RWPE1 (cell line): ENCODE results near the gene D2HGDH.

Experiments used
- CTCF ChIA-PET: fragments of 350-600 bp; sonication (Branson Sonifier 250); formaldehyde crosslinking; extraction: SDS; loops from one replicate; lab custom pipeline; 2021; lab: Yijun Ruan, JAX
- POLR2A ChIA-PET: fragments of 400-600 bp; formaldehyde crosslinking; extraction: SDS; loops from one replicate; lab custom pipeline; 2020; ENCODE audit warnings: antibody characterized with exemption; ENCODE audit not compliant: low non-redundant PET; lab: Yijun Ruan, JAX
- DNase-seq: peaks from one replicate; pipeline ENCODE4 v3.0.0; 2012; ENCODE audit warnings: low spot score
- H3K27ac ChIP-seq: fragments of 450-650 bp; 2 replicates; pipeline ENCODE4 v1.5.1; 2017
- TF ChIP-seq, protein P1 (sequence below): fragments of 450-650 bp; conservative IDR thresholded peaks from 2 replicates; pipeline ENCODE4 v1.5.1; 2017; ENCODE audit warnings: low read depth, mild to moderate bottlenecking

Gene D2HGDH

DNA sequence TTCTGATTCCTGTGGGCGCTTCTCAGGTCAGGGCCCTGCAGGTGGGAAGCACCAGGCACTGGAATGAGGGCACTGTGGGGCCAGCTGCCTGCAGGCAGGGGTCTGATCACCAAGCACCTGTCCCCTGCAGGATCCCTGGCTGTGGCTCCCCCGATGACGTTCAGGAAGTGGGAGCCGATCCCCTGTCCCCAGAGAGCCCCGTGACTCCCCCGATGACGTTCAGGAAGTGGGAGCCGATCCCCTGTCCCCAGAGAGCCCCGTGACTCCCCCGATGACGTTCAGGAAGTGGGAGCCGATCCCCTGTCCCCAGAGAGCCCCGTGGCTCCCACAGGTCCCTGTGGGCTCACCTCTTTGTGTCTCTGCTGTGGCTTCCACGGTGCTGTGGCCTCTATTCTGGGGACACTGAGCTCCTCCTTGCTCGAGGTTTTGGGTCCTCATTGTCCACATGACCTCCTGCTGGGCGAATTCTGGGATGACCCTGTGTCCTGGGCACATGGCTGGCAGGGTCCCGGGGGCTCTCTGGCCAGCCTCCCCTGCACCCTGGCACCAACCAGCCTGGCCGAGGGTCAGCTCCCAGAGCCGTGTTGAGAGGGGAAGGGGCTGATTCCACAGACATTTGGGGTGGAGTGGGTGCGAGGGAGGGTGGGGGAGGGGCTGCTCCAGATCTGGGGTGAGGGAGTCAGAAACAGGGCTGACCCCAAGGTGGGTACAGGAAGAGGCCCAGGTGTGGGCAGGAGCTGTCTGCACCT, 79.4 kb downstream of the D2HGDH start:
- TF ChIP-seq, protein P1, sequence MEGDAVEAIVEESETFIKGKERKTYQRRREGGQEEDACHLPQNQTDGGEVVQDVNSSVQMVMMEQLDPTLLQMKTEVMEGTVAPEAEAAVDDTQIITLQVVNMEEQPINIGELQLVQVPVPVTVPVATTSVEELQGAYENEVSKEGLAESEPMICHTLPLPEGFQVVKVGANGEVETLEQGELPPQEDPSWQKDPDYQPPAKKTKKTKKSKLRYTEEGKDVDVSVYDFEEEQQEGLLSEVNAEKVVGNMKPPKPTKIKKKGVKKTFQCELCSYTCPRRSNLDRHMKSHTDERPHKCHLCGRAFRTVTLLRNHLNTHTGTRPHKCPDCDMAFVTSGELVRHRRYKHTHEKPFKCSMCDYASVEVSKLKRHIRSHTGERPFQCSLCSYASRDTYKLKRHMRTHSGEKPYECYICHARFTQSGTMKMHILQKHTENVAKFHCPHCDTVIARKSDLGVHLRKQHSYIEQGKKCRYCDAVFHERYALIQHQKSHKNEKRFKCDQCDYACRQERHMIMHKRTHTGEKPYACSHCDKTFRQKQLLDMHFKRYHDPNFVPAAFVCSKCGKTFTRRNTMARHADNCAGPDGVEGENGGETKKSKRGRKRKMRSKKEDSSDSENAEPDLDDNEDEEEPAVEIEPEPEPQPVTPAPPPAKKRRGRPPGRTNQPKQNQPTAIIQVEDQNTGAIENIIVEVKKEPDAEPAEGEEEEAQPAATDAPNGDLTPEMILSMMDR: no peak
- POLR2A ChIA-PET: no interaction called here
- H3K27ac ChIP-seq: no peak overlapping the region
- CTCF ChIA-PET: no interaction called here
- no peak for DNase-seq

DNA sequence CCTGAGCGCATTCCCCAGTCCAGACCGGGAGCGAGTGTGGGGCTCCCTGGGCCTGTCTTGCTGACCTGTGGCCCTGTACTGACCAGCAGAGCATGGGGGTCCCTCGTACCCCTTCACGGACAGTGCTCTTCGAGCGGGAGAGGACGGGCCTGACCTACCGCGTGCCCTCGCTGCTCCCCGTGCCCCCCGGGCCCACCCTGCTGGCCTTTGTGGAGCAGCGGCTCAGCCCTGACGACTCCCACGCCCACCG, 79.9 kb downstream of the D2HGDH start:
- ChIA-PET POLR2A (no interaction called here), CTCF (no interaction called here)
- TF ChIP-seq, protein P1: no peak
- DNase-seq: no peak
- no peak overlapping the region for H3K27ac ChIP-seq

DNA sequence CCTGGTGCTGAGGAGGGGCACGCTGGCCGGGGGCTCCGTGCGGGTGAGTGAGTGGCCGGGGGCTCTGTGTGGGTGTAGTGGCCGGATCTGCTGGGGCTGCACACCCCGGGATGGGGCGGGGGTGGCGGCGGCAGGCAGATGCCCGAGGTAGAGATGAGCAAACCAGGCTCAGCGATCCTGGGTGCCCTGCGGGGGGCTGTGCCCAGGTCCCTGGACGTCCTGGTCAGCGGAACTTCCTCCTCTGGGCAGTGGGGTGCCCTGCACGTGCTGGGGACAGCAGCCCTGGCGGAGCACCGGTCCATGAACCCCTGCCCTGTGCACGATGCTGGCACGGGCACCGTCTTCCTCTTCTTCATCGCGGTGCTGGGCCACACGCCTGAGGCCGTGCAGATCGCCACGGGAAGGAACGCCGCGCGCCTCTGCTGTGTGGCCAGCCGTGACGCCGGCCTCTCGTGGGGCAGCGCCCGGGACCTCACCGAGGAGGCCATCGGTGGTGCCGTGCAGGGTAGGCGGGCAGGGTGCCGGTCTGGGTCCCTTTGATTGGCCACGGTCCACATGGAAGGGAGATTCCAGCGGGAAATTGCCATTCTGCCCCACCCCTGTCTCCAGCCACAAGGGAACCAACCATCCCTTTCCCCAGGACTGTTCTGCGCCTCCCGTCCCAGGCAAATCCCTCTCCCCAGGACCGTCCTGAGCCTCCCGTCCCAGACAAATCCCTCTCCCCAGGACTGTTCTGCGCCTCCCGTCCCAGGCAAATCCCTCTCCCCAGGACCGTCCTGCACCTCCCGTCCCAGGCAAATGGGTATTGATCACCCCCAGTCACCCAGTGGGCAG, 80.4 kb downstream of the D2HGDH start:
- no peak overlapping the region for H3K27ac ChIP-seq
- TF ChIP-seq, protein P1: no peak
- no peak for DNase-seq
- ChIA-PET POLR2A (no interaction called here), CTCF (no interaction called here)

DNA sequence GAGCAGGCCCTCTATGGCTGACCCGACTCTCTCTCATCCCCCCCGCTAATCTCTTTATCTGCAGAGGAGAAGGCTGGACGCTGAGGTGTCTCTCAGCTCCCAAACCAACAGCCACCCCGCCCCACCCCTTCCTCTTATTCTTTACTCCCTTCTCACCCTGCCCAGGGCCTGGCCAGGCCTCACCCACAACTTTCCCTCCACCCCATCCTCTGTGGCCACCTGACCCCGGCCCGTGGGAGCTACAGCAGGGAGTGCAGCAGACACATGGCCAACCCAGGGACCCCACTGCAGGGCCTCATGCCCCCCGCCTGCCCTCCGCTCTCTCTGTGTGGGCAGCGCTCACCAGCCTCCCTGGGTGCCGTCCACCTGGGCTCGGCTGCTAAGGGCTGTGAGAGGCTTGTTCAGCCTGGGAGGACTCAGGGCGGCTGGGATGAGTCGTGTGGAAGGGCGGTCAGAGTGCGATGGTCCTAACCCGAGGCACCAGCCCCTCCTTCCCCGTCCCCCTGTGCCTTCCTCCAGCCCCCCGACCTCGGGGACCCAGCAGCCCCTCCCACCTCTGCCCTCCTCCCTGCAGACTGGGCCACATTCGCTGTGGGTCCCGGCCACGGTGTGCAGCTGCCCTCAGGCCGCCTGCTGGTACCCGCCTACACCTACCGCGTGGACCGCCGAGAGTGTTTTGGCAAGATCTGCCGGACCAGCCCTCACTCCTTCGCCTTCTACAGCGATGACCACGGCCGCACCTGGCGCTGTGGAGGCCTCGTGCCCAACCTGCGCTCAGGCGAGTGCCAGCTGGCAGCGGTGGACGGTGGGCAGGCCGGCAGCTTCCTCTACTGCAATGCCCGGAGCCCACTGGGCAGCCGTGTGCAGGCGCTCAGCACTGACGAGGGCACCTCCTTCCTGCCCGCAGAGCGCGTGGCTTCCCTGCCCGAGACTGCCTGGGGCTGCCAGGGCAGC, 81.3 kb downstream of the D2HGDH start:
- DNase-seq: no peak
- CTCF ChIA-PET: interaction anchor here (0.5 kb wide), 1 partner anchor 80 kb away, joined by 3 read pairs; no protein-coding TSS in a partner anchor
- TF ChIP-seq, protein P1: no peak
- POLR2A ChIA-PET: no interaction called here
- H3K27ac ChIP-seq: no peak overlapping the region

DNA sequence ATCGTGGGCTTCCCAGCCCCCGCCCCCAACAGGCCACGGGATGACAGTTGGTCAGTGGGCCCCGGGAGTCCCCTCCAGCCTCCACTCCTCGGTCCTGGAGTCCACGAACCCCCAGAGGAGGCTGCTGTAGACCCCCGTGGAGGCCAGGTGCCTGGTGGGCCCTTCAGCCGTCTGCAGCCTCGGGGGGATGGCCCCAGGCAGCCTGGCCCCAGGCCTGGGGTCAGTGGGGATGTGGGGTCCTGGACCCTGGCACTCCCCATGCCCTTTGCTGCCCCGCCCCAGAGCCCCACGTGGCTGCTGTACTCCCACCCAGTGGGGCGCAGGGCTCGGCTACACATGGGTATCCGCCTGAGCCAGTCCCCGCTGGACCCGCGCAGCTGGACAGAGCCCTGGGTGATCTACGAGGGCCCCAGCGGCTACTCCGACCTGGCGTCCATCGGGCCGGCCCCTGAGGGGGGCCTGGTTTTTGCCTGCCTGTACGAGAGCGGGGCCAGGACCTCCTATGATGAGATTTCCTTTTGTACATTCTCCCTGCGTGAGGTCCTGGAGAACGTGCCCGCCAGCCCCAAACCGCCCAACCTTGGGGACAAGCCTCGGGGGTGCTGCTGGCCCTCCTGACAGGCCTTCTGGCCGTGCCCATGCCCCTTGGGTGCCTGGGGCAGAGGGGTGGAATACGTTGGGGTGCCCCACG, 82.1 kb downstream of the D2HGDH start:
- no peak overlapping the region for H3K27ac ChIP-seq
- ChIA-PET POLR2A (no interaction called here), CTCF (no interaction called here)
- no peak for DNase-seq
- TF ChIP-seq, protein P1: no peak
